ENCODE measurements around the gene EDA. TPM values are rescaled to one million over a fixed set of nuclear protein-coding genes. Genes with fewer than 3 reads are reported as not detected.

The EDA gene
- total and polyA plus RNA-seq, 2 of the 13 experiments (the other 11 are each of a cell fraction or from before 2014, with no cell fraction given), result 8.8 to 11.2 TPM

DNA sequence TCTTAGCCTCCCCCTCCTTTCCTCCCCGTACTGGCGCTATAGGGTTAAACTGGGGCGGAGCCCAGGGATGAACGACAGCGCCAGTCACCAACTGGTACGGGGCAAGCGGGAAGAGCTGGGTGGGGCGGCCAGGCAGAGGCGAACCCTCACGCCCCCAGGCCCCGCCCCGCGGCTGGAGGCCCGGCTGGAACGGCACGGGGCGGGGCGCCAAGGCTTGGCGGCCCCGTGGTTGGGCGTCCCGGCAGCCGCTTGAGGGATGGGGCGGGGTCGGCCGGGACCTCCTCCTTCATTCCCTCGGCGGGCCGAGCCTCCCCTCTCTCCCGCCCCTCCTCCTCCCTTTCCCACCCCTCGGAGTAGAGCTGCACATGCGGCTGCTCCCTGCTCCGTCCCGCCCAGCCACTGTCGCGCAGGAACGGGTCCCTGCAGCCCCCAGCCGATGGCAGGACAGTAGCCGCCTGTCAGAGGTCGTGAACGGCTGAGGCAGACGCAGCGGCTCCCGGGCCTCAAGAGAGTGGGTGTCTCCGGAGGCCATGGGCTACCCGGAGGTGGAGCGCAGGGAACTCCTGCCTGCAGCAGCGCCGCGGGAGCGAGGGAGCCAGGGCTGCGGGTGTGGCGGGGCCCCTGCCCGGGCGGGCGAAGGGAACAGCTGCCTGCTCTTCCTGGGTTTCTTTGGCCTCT, at the start of gene EDA (continued):
- TF ChIP-seq SP1 (IDR thresholded peaks at IDR 0.05), result no peak
- TF ChIP-seq SP1 (CRISPR knock-in tag; IDR thresholded peaks at IDR 0.05), result peak; percentile 93
- TF ChIP-seq, protein P1, sequence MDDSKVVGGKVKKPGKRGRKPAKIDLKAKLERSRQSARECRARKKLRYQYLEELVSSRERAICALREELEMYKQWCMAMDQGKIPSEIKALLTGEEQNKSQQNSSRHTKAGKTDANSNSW (CRISPR knock-in tag; IDR thresholded peaks at IDR 0.05; ENCODE audit: borderline replicate concordance), result no peak
- TF ChIP-seq ZNF547 (CRISPR knock-in tag; IDR thresholded peaks at IDR 0.05), result no peak
- TF ChIP-seq HDAC1 (CRISPR knock-in tag; IDR thresholded peaks at IDR 0.05), result peak; percentile 64; the same call in 1 of the 2 replicates
- TF ChIP-seq, protein P2, sequence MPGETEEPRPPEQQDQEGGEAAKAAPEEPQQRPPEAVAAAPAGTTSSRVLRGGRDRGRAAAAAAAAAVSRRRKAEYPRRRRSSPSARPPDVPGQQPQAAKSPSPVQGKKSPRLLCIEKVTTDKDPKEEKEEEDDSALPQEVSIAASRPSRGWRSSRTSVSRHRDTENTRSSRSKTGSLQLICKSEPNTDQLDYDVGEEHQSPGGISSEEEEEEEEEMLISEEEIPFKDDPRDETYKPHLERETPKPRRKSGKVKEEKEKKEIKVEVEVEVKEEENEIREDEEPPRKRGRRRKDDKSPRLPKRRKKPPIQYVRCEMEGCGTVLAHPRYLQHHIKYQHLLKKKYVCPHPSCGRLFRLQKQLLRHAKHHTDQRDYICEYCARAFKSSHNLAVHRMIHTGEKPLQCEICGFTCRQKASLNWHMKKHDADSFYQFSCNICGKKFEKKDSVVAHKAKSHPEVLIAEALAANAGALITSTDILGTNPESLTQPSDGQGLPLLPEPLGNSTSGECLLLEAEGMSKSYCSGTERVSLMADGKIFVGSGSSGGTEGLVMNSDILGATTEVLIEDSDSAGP (CRISPR knock-in tag; IDR thresholded peaks at IDR 0.05; ENCODE audit: borderline replicate concordance), result peak; percentile 36; the same call in 1 of the 2 replicates
- TF ChIP-seq, protein P3, sequence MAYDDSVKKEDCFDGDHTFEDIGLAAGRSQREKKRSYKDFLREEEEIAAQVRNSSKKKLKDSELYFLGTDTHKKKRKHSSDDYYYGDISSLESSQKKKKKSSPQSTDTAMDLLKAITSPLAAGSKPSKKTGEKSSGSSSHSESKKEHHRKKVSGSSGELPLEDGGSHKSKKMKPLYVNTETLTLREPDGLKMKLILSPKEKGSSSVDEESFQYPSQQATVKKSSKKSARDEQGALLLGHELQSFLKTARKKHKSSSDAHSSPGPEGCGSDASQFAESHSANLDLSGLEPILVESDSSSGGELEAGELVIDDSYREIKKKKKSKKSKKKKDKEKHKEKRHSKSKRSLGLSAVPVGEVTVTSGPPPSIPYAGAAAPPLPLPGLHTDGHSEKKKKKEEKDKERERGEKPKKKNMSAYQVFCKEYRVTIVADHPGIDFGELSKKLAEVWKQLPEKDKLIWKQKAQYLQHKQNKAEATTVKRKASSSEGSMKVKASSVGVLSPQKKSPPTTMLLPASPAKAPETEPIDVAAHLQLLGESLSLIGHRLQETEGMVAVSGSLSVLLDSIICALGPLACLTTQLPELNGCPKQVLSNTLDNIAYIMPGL (CRISPR knock-in tag; IDR thresholded peaks at IDR 0.05; ENCODE audit: borderline replicate concordance in 1 of 2, low read depth in 1 of 2), result peak in 1 of 2 experiments; percentile 15; a peak in 2 of 4 replicates
- peak; percentile 25; the same call in 1 of the 2 replicates for TF ChIP-seq HOXA3 (CRISPR knock-in tag; IDR thresholded peaks at IDR 0.05)
- peak; percentile 18; the same call in 1 of the 2 replicates for TF ChIP-seq ZNF12 (CRISPR knock-in tag; IDR thresholded peaks at IDR 0.05)
- TF ChIP-seq ZNF652 (CRISPR knock-in tag; IDR thresholded peaks at IDR 0.05; ENCODE audit: borderline replicate concordance, low read depth), result peak; percentile 97
- TF ChIP-seq, protein P4, sequence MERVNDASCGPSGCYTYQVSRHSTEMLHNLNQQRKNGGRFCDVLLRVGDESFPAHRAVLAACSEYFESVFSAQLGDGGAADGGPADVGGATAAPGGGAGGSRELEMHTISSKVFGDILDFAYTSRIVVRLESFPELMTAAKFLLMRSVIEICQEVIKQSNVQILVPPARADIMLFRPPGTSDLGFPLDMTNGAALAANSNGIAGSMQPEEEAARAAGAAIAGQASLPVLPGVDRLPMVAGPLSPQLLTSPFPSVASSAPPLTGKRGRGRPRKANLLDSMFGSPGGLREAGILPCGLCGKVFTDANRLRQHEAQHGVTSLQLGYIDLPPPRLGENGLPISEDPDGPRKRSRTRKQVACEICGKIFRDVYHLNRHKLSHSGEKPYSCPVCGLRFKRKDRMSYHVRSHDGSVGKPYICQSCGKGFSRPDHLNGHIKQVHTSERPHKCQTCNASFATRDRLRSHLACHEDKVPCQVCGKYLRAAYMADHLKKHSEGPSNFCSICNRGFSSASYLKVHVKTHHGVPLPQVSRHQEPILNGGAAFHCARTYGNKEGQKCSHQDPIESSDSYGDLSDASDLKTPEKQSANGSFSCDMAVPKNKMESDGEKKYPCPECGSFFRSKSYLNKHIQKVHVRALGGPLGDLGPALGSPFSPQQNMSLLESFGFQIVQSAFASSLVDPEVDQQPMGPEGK (CRISPR knock-in tag; IDR thresholded peaks at IDR 0.05), result peak; percentile 37; the same call in 1 of the 2 replicates
- TF ChIP-seq ZFX (CRISPR knock-in tag; IDR thresholded peaks at IDR 0.05; ENCODE audit: low read depth), result peak; percentile 34; the same call in 1 of the 2 replicates
- TF ChIP-seq NFYC (CRISPR knock-in tag; IDR thresholded peaks at IDR 0.05), result peak; percentile 83
- TF ChIP-seq FOXK1 (CRISPR knock-in tag; IDR thresholded peaks at IDR 0.05; ENCODE audit: borderline replicate concordance, low read depth), result no peak
- TF ChIP-seq, protein P5, sequence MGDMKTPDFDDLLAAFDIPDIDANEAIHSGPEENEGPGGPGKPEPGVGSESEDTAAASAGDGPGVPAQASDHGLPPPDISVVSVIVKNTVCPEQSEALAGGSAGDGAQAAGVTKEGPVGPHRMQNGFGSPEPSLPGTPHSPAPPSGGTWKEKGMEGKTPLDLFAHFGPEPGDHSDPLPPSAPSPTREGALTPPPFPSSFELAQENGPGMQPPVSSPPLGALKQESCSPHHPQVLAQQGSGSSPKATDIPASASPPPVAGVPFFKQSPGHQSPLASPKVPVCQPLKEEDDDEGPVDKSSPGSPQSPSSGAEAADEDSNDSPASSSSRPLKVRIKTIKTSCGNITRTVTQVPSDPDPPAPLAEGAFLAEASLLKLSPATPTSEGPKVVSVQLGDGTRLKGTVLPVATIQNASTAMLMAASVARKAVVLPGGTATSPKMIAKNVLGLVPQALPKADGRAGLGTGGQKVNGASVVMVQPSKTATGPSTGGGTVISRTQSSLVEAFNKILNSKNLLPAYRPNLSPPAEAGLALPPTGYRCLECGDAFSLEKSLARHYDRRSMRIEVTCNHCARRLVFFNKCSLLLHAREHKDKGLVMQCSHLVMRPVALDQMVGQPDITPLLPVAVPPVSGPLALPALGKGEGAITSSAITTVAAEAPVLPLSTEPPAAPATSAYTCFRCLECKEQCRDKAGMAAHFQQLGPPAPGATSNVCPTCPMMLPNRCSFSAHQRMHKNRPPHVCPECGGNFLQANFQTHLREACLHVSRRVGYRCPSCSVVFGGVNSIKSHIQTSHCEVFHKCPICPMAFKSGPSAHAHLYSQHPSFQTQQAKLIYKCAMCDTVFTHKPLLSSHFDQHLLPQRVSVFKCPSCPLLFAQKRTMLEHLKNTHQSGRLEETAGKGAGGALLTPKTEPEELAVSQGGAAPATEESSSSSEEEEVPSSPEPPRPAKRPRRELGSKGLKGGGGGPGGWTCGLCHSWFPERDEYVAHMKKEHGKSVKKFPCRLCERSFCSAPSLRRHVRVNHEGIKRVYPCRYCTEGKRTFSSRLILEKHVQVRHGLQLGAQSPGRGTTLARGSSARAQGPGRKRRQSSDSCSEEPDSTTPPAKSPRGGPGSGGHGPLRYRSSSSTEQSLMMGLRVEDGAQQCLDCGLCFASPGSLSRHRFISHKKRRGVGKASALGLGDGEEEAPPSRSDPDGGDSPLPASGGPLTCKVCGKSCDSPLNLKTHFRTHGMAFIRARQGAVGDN (CRISPR knock-in tag; IDR thresholded peaks at IDR 0.05), result peak; percentile 66
- TF ChIP-seq BRD4 (CRISPR knock-in tag; IDR thresholded peaks at IDR 0.05), result no peak
- no peak for TF ChIP-seq ZNF572 (CRISPR knock-in tag; IDR thresholded peaks at IDR 0.05)
- TF ChIP-seq, protein P6, sequence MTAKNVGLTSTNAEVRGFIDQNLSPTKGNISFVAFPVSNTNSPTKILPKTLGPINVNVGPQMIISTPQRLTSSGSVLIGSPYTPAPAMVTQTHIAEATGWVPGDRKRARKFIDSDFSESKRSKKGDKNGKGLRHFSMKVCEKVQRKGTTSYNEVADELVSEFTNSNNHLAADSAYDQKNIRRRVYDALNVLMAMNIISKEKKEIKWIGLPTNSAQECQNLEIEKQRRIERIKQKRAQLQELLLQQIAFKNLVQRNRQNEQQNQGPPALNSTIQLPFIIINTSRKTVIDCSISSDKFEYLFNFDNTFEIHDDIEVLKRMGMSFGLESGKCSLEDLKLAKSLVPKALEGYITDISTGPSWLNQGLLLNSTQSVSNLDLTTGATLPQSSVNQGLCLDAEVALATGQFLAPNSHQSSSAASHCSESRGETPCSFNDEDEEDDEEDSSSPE (CRISPR knock-in tag; IDR thresholded peaks at IDR 0.05), result peak; percentile 61
